GM12892 (cell line): ENCODE measurements around the gene KIF25.

Experiments
- POLR2A ChIP-seq: IDR thresholded peaks from 2 replicates; pipeline ENCODE4 v1.6.1; 2011; ENCODE audit warnings: low read depth, low read length, control low read depth
- POLR2AphosphoS5 ChIP-seq: IDR thresholded peaks from 2 replicates; pipeline ENCODE4 v1.6.1; 2011; ENCODE audit warnings: low read depth, low read length, control low read depth
- TAF1 ChIP-seq: IDR thresholded peaks from 2 replicates; pipeline ENCODE4 v1.6.1; 2011; ENCODE audit warnings: low read depth, mild to moderate bottlenecking, control low read depth, low read length, borderline replicate concordance

DNA sequence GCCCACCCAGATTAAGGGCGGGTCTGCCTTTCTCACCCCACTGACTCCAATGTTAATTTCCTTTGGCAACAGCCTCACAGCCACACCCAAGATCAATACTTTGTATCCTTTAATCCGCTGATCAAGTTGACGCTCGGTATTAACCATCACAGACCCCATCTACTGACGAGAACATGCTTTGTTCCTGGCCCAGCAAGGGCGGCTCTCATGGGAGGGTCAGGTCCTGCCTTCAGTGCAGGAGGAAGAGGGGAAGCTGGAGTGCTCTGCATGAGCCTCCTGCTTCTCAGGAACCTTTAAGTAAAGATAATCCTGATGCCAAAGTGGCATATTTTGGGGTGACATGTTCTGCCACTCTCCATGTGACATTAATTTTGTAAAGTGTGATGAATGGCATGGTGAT lies 8.3 kb downstream of the KIF25 start:
- TF ChIP-seq POLR2A (no peak), TAF1 (no peak), POLR2AphosphoS5 (no peak)
